Measurements from ENCODE around the gene KANK3. TPM values are rescaled to one million over a fixed set of nuclear protein-coding genes. Genes with fewer than 3 reads are reported as not detected.
"Not testable (repeated sequence)": the region's sequence is repeated elsewhere in the genome, so short reads cannot be mapped to it uniquely, and the experiment has no call there.

KANK3 gene
- 0.15 TPM for polyA plus RNA-seq (2012; ENCODE audit: low read depth, missing spikeins)

GRCh38 chr19:8342684-8343482 lies at the start of gene KANK3:
Gene KANK3 (minus strand): TSS chr19:8343262. CDS start chr19:8337828, 5,434 bp downstream.
- FAIRE-seq = peak; percentile 94
- TF ChIP-seq POLR2A (IDR thresholded peaks at IDR 0.05; ENCODE audit: low read depth, low read length) (no peak), SPI1 (IDR thresholded peaks at IDR 0.05; ENCODE audit: low read depth, low read length) (no peak), POLR2AphosphoS5 (IDR thresholded peaks at IDR 0.05; ENCODE audit: low read depth, low read length) (no peak), PAX5 (IDR thresholded peaks at IDR 0.05; ENCODE audit: insufficient read depth, low read length, severe bottlenecking) (no peak), POU2F2 (IDR thresholded peaks at IDR 0.05; ENCODE audit: low read depth, low read length) (no peak), TAF1 (IDR thresholded peaks at IDR 0.05; ENCODE audit: low read depth, low read length) (no peak)
- DNase-seq (ENCODE audit: insufficient read length, low spot score) = peak; percentile 99

- DNase-seq (ENCODE audit: insufficient read length, low spot score) = no peak
- no peak for FAIRE-seq
- TF ChIP-seq POLR2A (IDR thresholded peaks at IDR 0.05; ENCODE audit: low read depth, low read length) (no peak), TAF1 (IDR thresholded peaks at IDR 0.05; ENCODE audit: low read depth, low read length) (no peak), SPI1 (IDR thresholded peaks at IDR 0.05; ENCODE audit: low read depth, low read length) (no peak), POLR2AphosphoS5 (IDR thresholded peaks at IDR 0.05; ENCODE audit: low read depth, low read length) (no peak), PAX5 (IDR thresholded peaks at IDR 0.05; ENCODE audit: insufficient read depth, low read length, severe bottlenecking) (no peak), POU2F2 (IDR thresholded peaks at IDR 0.05; ENCODE audit: low read depth, low read length) (no peak)
Observed at GRCh38 chr19:8392017-8392591, 49.0 kb upstream of the KANK3 start.

- DNase-seq (ENCODE audit: insufficient read length, low spot score) (no peak), FAIRE-seq (no peak)
- TF ChIP-seq TAF1 (IDR thresholded peaks at IDR 0.05; ENCODE audit: low read depth, low read length) (no peak), POU2F2 (IDR thresholded peaks at IDR 0.05; ENCODE audit: low read depth, low read length) (no peak), POLR2A (IDR thresholded peaks at IDR 0.05; ENCODE audit: low read depth, low read length) (no peak), SPI1 (IDR thresholded peaks at IDR 0.05; ENCODE audit: low read depth, low read length) (no peak), POLR2AphosphoS5 (IDR thresholded peaks at IDR 0.05; ENCODE audit: low read depth, low read length) (no peak), PAX5 (IDR thresholded peaks at IDR 0.05; ENCODE audit: insufficient read depth, low read length, severe bottlenecking) (no peak)
Observed at GRCh38 chr19:8391198-8392016, 48.3 kb upstream of the KANK3 start.

- peak; percentile 86 for DNase-seq (ENCODE audit: insufficient read length, low spot score)
- FAIRE-seq = peak; percentile 92
- TF ChIP-seq POU2F2 (IDR thresholded peaks at IDR 0.05; ENCODE audit: low read depth, low read length) (no peak), SPI1 (IDR thresholded peaks at IDR 0.05; ENCODE audit: low read depth, low read length) (no peak), TAF1 (IDR thresholded peaks at IDR 0.05; ENCODE audit: low read depth, low read length) (0 out of 2 replicates have a peak, but pooled peaks have one; percentile 1), PAX5 (IDR thresholded peaks at IDR 0.05; ENCODE audit: insufficient read depth, low read length, severe bottlenecking) (no peak), POLR2A (IDR thresholded peaks at IDR 0.05; ENCODE audit: low read depth, low read length) (0 out of 2 replicates have a peak, but pooled peaks have one; percentile 4)
Observed at GRCh38 chr19:8390617-8390981, 47.5 kb upstream of the KANK3 start.

GRCh38 chr19:8389891-8390616 lies 47.0 kb upstream of the KANK3 start, which contains the start of gene RAB11B:
Gene RAB11B (plus strand): TSS chr19:8390360. CDS start chr19:8390417, 57 bp downstream.
- DNase-seq (ENCODE audit: insufficient read length, low spot score) (peak; percentile 94), FAIRE-seq (peak; percentile 99)
- TF ChIP-seq SPI1 (IDR thresholded peaks at IDR 0.05; ENCODE audit: low read depth, low read length) (0 out of 2 replicates have a peak, but pooled peaks have one; percentile 5), POLR2A (IDR thresholded peaks at IDR 0.05; ENCODE audit: low read depth, low read length) (peak; percentile 16; the same call in 1 of the 2 replicates), PAX5 (IDR thresholded peaks at IDR 0.05; ENCODE audit: insufficient read depth, low read length, severe bottlenecking) (no peak), TAF1 (IDR thresholded peaks at IDR 0.05; ENCODE audit: low read depth, low read length) (peak; percentile 48; the same call in 1 of the 2 replicates), POLR2AphosphoS5 (IDR thresholded peaks at IDR 0.05; ENCODE audit: low read depth, low read length) (no peak)

GRCh38 chr19:8388612-8388958 lies 45.5 kb upstream of the KANK3 start:
- TF ChIP-seq POLR2AphosphoS5 (IDR thresholded peaks at IDR 0.05; ENCODE audit: low read depth, low read length) (no peak), TAF1 (IDR thresholded peaks at IDR 0.05; ENCODE audit: low read depth, low read length) (no peak)
- DNase-seq (ENCODE audit: insufficient read length, low spot score) (no peak), FAIRE-seq (no peak)

- TF ChIP-seq POU2F2 (IDR thresholded peaks at IDR 0.05; ENCODE audit: low read depth, low read length) = no peak
- FAIRE-seq (no peak), DNase-seq (ENCODE audit: insufficient read length, low spot score) (no peak)
Observed at GRCh38 chr19:8387688-8388611, 44.9 kb upstream of the KANK3 start.

- FAIRE-seq = no peak
- TF ChIP-seq PAX5 (IDR thresholded peaks at IDR 0.05; ENCODE audit: insufficient read depth, low read length, severe bottlenecking) (no peak), POLR2AphosphoS5 (IDR thresholded peaks at IDR 0.05; ENCODE audit: low read depth, low read length) (no peak), SPI1 (IDR thresholded peaks at IDR 0.05; ENCODE audit: low read depth, low read length) (no peak), POU2F2 (IDR thresholded peaks at IDR 0.05; ENCODE audit: low read depth, low read length) (no peak), POLR2A (IDR thresholded peaks at IDR 0.05; ENCODE audit: low read depth, low read length) (no peak), TAF1 (IDR thresholded peaks at IDR 0.05; ENCODE audit: low read depth, low read length) (no peak)
- DNase-seq (ENCODE audit: insufficient read length, low spot score) = no peak
Observed at GRCh38 chr19:8386990-8387389, 43.9 kb upstream of the KANK3 start.

- not testable (repeated sequence) for FAIRE-seq; DNase-seq (ENCODE audit: insufficient read length, low spot score)
Observed at GRCh38 chr19:8386419-8386818, 43.4 kb upstream of the KANK3 start.

GRCh38 chr19:8385566-8385965 lies 42.5 kb upstream of the KANK3 start:
- DNase-seq (ENCODE audit: insufficient read length, low spot score); FAIRE-seq: not testable (repeated sequence)

- DNase-seq (ENCODE audit: insufficient read length, low spot score); FAIRE-seq: not testable (repeated sequence)
Observed at GRCh38 chr19:8385103-8385502, 42.0 kb upstream of the KANK3 start.

- not testable (repeated sequence) for DNase-seq (ENCODE audit: insufficient read length, low spot score); FAIRE-seq
Observed at GRCh38 chr19:8384569-8384968, 41.5 kb upstream of the KANK3 start.

Data from GM12891 (cell line).